Measurements from ENCODE around the gene RCAN2.

RCAN2 gene

DNA sequence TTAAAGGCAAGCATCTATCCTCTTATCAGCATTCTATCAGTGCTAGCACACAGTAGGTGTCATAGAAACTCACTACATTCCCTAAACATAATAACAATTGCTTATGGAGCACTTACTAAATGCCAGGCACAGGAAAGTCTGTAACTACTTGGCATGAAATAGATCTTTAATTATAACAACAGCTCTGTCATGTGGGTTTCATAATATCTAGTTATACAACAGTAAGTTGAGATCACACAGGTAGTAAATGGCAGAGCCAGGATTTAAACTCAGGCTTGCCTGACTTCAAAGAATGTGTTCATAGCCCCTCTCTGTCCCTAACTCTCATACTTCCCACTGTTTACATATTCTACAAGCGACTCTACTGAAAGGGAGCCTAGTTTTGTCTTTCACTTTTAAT is 254.5 kb downstream of the RCAN2 start:
- DNase-seq (ENCODE audit: low read depth) = no peak
- TF ChIP-seq, protein P1, sequence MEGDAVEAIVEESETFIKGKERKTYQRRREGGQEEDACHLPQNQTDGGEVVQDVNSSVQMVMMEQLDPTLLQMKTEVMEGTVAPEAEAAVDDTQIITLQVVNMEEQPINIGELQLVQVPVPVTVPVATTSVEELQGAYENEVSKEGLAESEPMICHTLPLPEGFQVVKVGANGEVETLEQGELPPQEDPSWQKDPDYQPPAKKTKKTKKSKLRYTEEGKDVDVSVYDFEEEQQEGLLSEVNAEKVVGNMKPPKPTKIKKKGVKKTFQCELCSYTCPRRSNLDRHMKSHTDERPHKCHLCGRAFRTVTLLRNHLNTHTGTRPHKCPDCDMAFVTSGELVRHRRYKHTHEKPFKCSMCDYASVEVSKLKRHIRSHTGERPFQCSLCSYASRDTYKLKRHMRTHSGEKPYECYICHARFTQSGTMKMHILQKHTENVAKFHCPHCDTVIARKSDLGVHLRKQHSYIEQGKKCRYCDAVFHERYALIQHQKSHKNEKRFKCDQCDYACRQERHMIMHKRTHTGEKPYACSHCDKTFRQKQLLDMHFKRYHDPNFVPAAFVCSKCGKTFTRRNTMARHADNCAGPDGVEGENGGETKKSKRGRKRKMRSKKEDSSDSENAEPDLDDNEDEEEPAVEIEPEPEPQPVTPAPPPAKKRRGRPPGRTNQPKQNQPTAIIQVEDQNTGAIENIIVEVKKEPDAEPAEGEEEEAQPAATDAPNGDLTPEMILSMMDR (IDR thresholded peaks at IDR 0.05; ENCODE audit: low read depth, low read length, missing control alignments) = no peak
- H3K4me3 ChIP-seq (ENCODE audit: low read depth, low read length) = no peak overlapping the region
- in situ Hi-C loops (cut with HindIII; ENCODE audit: low sequenced_read_pairs) = no loop called here

DNA sequence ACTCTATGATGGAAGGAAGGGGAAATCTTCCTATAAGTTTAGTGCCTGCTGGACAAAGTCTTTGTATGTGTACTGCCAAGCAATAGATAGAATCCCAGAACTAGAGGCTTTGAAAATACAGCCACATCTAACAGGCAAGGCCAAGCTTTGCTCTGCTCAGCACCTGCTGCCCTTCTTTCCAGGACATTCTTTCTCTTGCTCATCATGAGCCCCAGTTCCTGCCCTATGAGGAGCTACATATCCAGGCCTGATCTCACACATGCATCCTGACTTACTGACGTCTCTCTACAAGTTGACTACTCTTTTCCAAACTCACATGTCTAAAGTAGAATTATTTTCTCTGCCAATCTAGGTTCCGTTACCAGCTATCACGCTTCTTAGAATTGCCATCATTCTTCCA is 256.0 kb downstream of the RCAN2 start:
- in situ Hi-C loops (cut with HindIII; ENCODE audit: low sequenced_read_pairs) = no loop called here

DNA sequence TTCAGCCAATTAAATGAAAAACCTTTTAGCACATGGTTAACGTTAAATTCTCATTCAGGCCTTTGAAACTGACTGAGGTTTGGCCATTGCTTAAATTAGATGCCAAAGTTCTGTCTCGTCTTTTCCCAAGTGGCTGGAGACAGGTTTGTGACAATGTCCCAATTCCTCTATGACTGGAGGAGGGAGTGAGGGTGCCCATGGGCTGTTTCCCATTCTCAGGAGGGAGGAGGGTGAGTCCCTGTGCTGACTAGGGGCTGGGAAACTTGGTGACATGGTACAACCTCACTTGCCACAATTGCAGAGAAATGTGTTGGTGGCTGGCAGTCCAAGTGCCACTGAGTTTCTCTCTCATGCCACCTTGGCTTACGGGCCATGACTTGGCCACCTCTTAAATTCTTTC is 256.5 kb downstream of the RCAN2 start:
- TF ChIP-seq, protein P1 (IDR thresholded peaks at IDR 0.05; ENCODE audit: low read depth, low read length, missing control alignments) = no peak
- H3K4me3 ChIP-seq (ENCODE audit: low read depth, low read length) = no peak overlapping the region
- in situ Hi-C loops (cut with HindIII; ENCODE audit: low sequenced_read_pairs) = no loop called here
- DNase-seq (ENCODE audit: low read depth) = no peak

More for the DNA sequence above, 256.0 kb downstream of the RCAN2 start:
- TF ChIP-seq, protein P1 (IDR thresholded peaks at IDR 0.05; ENCODE audit: low read depth, low read length, missing control alignments) = no peak
- DNase-seq (ENCODE audit: low read depth) = no peak
- H3K4me3 ChIP-seq (ENCODE audit: low read depth, low read length) = no peak overlapping the region

DNA sequence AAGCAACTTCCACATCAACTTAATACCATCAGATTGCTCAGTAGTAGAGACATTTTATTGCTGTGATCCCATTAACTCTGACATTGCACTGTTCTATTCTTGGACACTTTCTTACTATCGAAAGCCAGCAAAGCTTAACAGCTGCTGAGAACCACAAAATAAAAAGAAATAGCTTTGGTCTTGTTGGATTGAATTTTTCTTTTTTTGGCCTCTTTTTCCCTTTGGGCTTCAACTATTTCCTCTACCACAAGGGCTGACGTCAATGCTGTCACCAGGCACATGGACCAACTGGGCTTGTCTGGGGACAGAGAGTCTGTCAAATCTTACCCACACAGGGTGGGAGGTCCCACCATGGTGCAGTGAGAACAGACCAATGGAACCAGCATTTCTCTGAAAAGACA is 257.1 kb downstream of the RCAN2 start:
- no peak for DNase-seq (ENCODE audit: low read depth)
- TF ChIP-seq, protein P1 (IDR thresholded peaks at IDR 0.05; ENCODE audit: low read depth, low read length, missing control alignments) = no peak
- H3K4me3 ChIP-seq (ENCODE audit: low read depth, low read length) = no peak overlapping the region
- in situ Hi-C loops (cut with HindIII; ENCODE audit: low sequenced_read_pairs) = no loop called here

DNA sequence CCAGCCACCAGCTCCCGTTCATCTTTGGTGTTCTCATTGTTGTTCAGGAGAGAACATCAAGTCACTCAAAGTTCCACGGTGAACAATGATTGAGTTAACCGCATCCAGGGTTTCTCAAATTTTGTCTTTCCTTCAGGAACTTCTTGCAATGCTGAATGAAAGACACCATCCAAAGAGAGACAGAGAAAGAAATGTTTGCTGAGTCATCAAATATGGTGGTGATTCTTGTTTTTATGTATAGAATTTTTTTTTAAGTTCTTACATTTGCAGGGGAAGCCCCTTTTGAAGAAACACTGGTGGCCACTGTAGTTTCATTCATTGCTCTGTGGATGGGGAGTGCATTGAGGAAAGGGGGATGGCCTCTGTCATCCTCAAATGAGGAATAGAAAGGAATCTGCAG is 258.1 kb downstream of the RCAN2 start:
- H3K4me3 ChIP-seq (ENCODE audit: low read depth, low read length) = no peak overlapping the region
- TF ChIP-seq, protein P1 (IDR thresholded peaks at IDR 0.05; ENCODE audit: low read depth, low read length, missing control alignments) = no peak
- no peak for DNase-seq (ENCODE audit: low read depth)
- in situ Hi-C loops (cut with HindIII; ENCODE audit: low sequenced_read_pairs) = no loop called here

DNA sequence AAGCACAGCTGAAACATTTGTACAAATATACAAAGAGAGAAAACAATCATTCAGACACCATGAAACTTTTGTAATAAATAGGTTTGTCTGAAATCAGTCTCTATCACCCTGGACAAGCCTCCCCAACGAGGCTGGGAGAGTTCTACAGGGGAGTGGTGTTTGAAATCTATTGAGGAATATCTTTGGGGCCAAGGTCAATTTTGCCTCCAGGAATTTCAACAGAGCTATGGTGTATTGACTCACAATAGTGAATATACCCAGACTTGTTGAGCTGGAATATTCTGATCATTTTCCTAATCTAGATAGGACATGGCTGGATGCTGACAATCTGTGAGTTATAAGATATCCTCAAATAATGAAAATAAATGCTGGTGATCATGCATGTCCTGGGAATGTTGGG is 269.0 kb downstream of the RCAN2 start:
- in situ Hi-C loops (cut with HindIII; ENCODE audit: low sequenced_read_pairs) = no loop called here
- no peak for DNase-seq (ENCODE audit: low read depth)
- H3K4me3 ChIP-seq (ENCODE audit: low read depth, low read length) = no peak overlapping the region
- TF ChIP-seq, protein P1 (IDR thresholded peaks at IDR 0.05; ENCODE audit: low read depth, low read length, missing control alignments) = no peak
